CD14-positive monocyte (primary cell): ENCODE data around the gene CENPV. TPM values are rescaled to one million over a fixed set of nuclear protein-coding genes. Genes with fewer than 3 reads are reported as not detected.

Experiments
- DNase-seq, 3 donors: peaks; one replicate each; pipeline ENCODE4 v3.0.0-alpha.2; 2011 to 2022
- H2AFZ ChIP-seq: 2 replicates; pipeline ENCODE4 v1.6.0; 2012; ENCODE audit warnings: mild to moderate bottlenecking, low read depth, low read length, inconsistent platforms; ENCODE audit not compliant: insufficient read depth, poor library complexity, severe bottlenecking
- H3K27ac ChIP-seq, 2 donors: 1 replicate in 1 of 2; 2 replicates in 1 of 2; pipeline ENCODE4 v1.5.1; 2012 to 2013; ENCODE audit warnings: low read length in 2 of 2, control low read depth in 1 of 2, inconsistent platforms in 1 of 2, low read depth in 1 of 2, mild to moderate bottlenecking in 1 of 2
- H3K27me3 ChIP-seq, 2 donors: one replicate each; pipeline versions ENCODE4 v1.6.0 to v1.6.1; 2011 to 2013; ENCODE audit warnings: low read length in 2 of 2; ENCODE audit not compliant: control insufficient read depth in 2 of 2, insufficient read depth in 2 of 2
- H3K36me3 ChIP-seq, 2 donors: replicated peaks in 1 of 2; 1 replicate in 1 of 2; 2 replicates in 1 of 2; pipeline versions ENCODE4 v1.5.1 to v1.6.1; 2012 to 2013; ENCODE audit warnings: low read length in 2 of 2, control low read depth in 1 of 2, inconsistent platforms in 1 of 2, mild to moderate bottlenecking in 1 of 2; ENCODE audit not compliant: insufficient read depth in 2 of 2, control insufficient read depth in 1 of 2
- H3K4me1 ChIP-seq, 2 donors: 1 replicate in 1 of 2; 2 replicates in 1 of 2; pipeline versions ENCODE4 v1.5.1 to v1.6.1; 2012 to 2013; ENCODE audit warnings: low read length in 2 of 2, control low read depth in 1 of 2, inconsistent platforms in 1 of 2, mild to moderate bottlenecking in 1 of 2, moderate library complexity in 1 of 2; ENCODE audit not compliant: insufficient read depth in 2 of 2, control insufficient read depth in 1 of 2
- H3K4me2 ChIP-seq: replicated peaks from 2 replicates; pipeline ENCODE3; 2012; ENCODE audit warnings: low read length, moderate library complexity, mild to moderate bottlenecking; ENCODE audit not compliant: poor library complexity, severe bottlenecking; ENCODE audit errors: extremely low read depth
- H3K4me3 ChIP-seq, 3 experiments: fragments of 200-600 bp in 1 of 3; sonication (generic) in 1 of 3; replicated peaks in 1 of 3; 1 replicate in 2 of 3; 2 replicates in 1 of 3; pipeline ENCODE4 v1.5.1; 2011 to 2013; ENCODE audit warnings: low read length in 3 of 3, mild to moderate bottlenecking in 3 of 3, control low read depth in 2 of 3, low read depth in 2 of 3, inconsistent platforms in 1 of 3, moderate library complexity in 1 of 3
- H3K79me2 ChIP-seq: 2 replicates; pipeline ENCODE4 v1.6.0; 2012; ENCODE audit warnings: mild to moderate bottlenecking, control low read depth, inconsistent platforms, low read length, moderate library complexity; ENCODE audit not compliant: insufficient read depth
- H3K9ac ChIP-seq: 2 replicates; pipeline ENCODE4 v1.6.0; 2017; ENCODE audit warnings: low read length, mild to moderate bottlenecking; ENCODE audit not compliant: insufficient read depth, poor library complexity, severe bottlenecking
- H3K9me3 ChIP-seq, 2 donors: replicated peaks in 1 of 2; 1 replicate in 1 of 2; 2 replicates in 1 of 2; pipeline versions ENCODE4 v1.5.1 to v1.6.1; 2012 to 2013; ENCODE audit warnings: low read length in 2 of 2, control low read depth in 1 of 2; ENCODE audit not compliant: control insufficient read depth in 1 of 2, insufficient read depth in 1 of 2
- H4K20me1 ChIP-seq: 2 replicates; pipeline ENCODE4 v1.6.0; 2012; ENCODE audit warnings: mild to moderate bottlenecking, low read length, control low read depth, moderate library complexity; ENCODE audit not compliant: insufficient read depth
- H3K27ac Mint-ChIP-seq, 7 donors: one replicate each; pipeline ENCODE4 v1.8.0; 2020; ENCODE audit warnings: mild to moderate bottlenecking in 7 of 7, mixed read lengths in 7 of 7, moderate library complexity in 6 of 7, inconsistent platforms in 2 of 7
- H3K27me3 Mint-ChIP-seq, 3 donors: one replicate each; pipeline ENCODE4 v1.8.0; 2021 to 2022; ENCODE audit warnings: low read depth in 3 of 3, mild to moderate bottlenecking in 3 of 3, mixed read lengths in 3 of 3, moderate library complexity in 3 of 3, inconsistent platforms in 1 of 3
- H3K36me3 Mint-ChIP-seq, 2 donors: one replicate each; pipeline ENCODE4 v1.8.0; 2020; ENCODE audit warnings: mixed read lengths in 2 of 2, inconsistent platforms in 1 of 2, mild to moderate bottlenecking in 1 of 2
- H3K4me1 Mint-ChIP-seq: one replicate; pipeline ENCODE4 v1.8.0; 2020; ENCODE audit warnings: mild to moderate bottlenecking, mixed read lengths
- H3K4me3 Mint-ChIP-seq, 2 donors: one replicate each; pipeline ENCODE4 v1.8.0; 2020; ENCODE audit warnings: mild to moderate bottlenecking in 2 of 2, mixed read lengths in 2 of 2, moderate library complexity in 1 of 2
- H3K9me3 Mint-ChIP-seq, 7 donors: one replicate each; pipeline ENCODE4 v1.8.0; 2020 to 2022; ENCODE audit warnings: mixed read lengths in 7 of 7, mild to moderate bottlenecking in 6 of 7, moderate library complexity in 6 of 7, inconsistent platforms in 2 of 7
- WGBS: methylation state at CpG from one replicate; pipeline ENCODE4 v1.1.5; 2013; ENCODE audit warnings: missing lambda C conversion rate; ENCODE audit not compliant: insufficient coverage; 5-methylcytosine and 5-hydroxymethylcytosine counted together
- intact Hi-C, 2 donors: fragments of 100-400 bp; cut with micrococcal nuclease; formaldehyde crosslinking; loops; one replicate each; pipeline versions ENCODE4 v1.15.0 to v1.15.1; 2023
- polyA plus RNA-seq, 3 donors: library from polyadenylated mRNA; depleted of rRNA in 1 of 3; unstranded in 2 of 3; stranded (reverse) in 1 of 3; fragments of 300-500 nt in 2 of 3; fragments of >200 nt in 1 of 3; fragmentation: Illumina TruSeq in 2 of 3; gene quantifications; 1 replicate in 2 of 3; 2 replicates in 1 of 3; pipeline ENCODE4 v1.2.3, GENCODE V29; 2012 to 2021
- TF ChIP-seq, protein P1 (sequence below): fragments of 200-600 bp; IDR thresholded peaks from one replicate; pipeline ENCODE4 v1.8.0; 2022; ENCODE audit warnings: antibody characterized with exemption, mild to moderate bottlenecking

Gene CENPV
- polyA plus RNA-seq, 3 donors = 0.50 to 1.1 (median 0.80) TPM

DNA sequence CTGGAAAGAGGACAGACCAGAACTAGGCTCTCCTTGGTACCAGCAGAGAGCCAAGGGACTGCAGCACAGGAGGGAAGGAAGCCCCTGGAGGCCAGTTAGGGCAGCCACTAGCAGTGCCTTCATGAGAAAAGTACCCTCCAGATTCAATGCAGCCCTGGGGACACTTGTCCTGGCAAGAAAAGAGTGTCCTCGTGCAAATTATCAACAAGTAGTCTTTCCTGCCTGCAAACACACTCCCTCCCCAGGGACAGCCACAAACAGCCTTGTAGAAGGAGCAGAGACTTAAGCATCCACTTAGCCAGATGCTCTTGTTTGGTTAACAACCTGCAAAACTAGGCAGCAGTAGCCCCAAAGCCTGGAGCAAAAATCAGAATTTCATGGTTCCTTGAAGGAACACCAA lies 24.3 kb downstream of the CENPV start:
- Histone ChIP-seq H3K4me2 (no peak overlapping the region), H3K4me1 (no peaks in the 10 kb centered on the region), H3K9ac (no peak overlapping the region), H3K36me3 (peaks cover 14 to 19% of the 10 kb centered on the region in 2 donors), H3K9me3 (no peaks in the 10 kb centered on the region), H3K27me3 (no peaks in the 10 kb centered on the region), H2AFZ (no peak overlapping the region), H4K20me1 (no peaks in the 10 kb centered on the region), H3K4me3 (no peak overlapping the region), H3K27ac (no peak overlapping the region), H3K79me2 (no peaks in the 10 kb centered on the region)
- Mint-ChIP-seq H3K36me3 (peaks cover 11 to 14% of the 10 kb centered on the region in 2 donors), H3K27me3 (peaks cover 0 to 2% (median 0%) of the 10 kb centered on the region in 3 donors), H3K4me1 (no peaks in the 10 kb centered on the region), H3K9me3 (no peaks in the 10 kb centered on the region), H3K4me3 (no peak overlapping the region), H3K27ac (no peak overlapping the region)
- TF ChIP-seq, protein P1, sequence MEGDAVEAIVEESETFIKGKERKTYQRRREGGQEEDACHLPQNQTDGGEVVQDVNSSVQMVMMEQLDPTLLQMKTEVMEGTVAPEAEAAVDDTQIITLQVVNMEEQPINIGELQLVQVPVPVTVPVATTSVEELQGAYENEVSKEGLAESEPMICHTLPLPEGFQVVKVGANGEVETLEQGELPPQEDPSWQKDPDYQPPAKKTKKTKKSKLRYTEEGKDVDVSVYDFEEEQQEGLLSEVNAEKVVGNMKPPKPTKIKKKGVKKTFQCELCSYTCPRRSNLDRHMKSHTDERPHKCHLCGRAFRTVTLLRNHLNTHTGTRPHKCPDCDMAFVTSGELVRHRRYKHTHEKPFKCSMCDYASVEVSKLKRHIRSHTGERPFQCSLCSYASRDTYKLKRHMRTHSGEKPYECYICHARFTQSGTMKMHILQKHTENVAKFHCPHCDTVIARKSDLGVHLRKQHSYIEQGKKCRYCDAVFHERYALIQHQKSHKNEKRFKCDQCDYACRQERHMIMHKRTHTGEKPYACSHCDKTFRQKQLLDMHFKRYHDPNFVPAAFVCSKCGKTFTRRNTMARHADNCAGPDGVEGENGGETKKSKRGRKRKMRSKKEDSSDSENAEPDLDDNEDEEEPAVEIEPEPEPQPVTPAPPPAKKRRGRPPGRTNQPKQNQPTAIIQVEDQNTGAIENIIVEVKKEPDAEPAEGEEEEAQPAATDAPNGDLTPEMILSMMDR = no peak
- intact Hi-C loops = no loop called here
- no peak for DNase-seq
- 89% methylated on average over 1 of the region's 1 CpG for WGBS

DNA sequence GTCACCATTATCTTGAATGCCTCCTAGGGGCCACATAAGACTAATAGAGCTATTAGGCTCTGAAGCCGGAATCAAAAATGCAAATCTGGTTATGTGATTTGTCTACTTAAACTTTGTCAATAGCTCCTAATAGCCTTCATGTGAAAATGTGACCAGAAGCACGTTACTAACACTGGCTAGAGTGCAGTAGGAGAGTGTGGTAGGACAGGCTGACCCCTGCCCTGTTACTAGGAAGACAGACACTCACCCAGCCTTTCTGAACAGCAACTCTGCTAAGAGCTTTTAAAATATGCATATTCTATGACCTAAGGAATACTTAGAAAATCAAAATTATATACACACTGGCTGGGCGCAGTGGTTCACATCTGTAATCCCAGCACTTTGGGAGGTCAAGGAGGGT lies 26.3 kb downstream of the CENPV start:
- H3K9ac ChIP-seq = no peak overlapping the region
- no peak overlapping the region for H2AFZ ChIP-seq
- no peaks in the 10 kb centered on the region for H3K27me3 ChIP-seq
- peaks cover 11 to 15% of the 10 kb centered on the region in 2 donors for H3K36me3 Mint-ChIP-seq
- no peak overlapping the region for H3K27ac Mint-ChIP-seq
- H3K27ac ChIP-seq = no peak overlapping the region
- H3K79me2 ChIP-seq = no peaks in the 10 kb centered on the region
- H3K4me3 ChIP-seq = no peak overlapping the region
- H4K20me1 ChIP-seq = no peaks in the 10 kb centered on the region
- H3K9me3 Mint-ChIP-seq = no peaks in the 10 kb centered on the region
- WGBS = no CpG with 5 or more reads among the region's 3 CpGs
- no peaks in the 10 kb centered on the region for H3K4me1 ChIP-seq
- no peak overlapping the region for H3K4me3 Mint-ChIP-seq
- H3K9me3 ChIP-seq = no peaks in the 10 kb centered on the region
- no peak for DNase-seq
- intact Hi-C loops = no loop called here
- H3K4me2 ChIP-seq = no peak overlapping the region
- H3K27me3 Mint-ChIP-seq = peaks cover 0 to 2% (median 0%) of the 10 kb centered on the region in 3 donors
- TF ChIP-seq, protein P1 = no peak
- H3K4me1 Mint-ChIP-seq = no peaks in the 10 kb centered on the region
- H3K36me3 ChIP-seq = peaks cover 14 to 19% of the 10 kb centered on the region in 2 donors
